ENCODE data around the gene TM4SF1. TPM values are rescaled to one million over a fixed set of nuclear protein-coding genes. Genes with fewer than 3 reads are reported as not detected.

The TM4SF1 gene
- total and polyA plus RNA-seq, 2 donors (not counting 1 experiment from before 2014, with no cell fraction given) = not detected

GRCh38 chr3:149332771-149333170, 44.7 kb downstream of the TM4SF1 start:
- peaks cover 0 to 3% (median 0%) of the 10 kb centered on the region in 4 experiments for H3K27me3 ChIP-seq (replicated peaks in 1 of 4; ENCODE audit: control extremely low read depth in 1 of 4, control insufficient read depth in 3 of 4, insufficient read depth in 4 of 4, low read length in 3 of 4)
- no peaks in the 10 kb centered on the region for H3K4me1 ChIP-seq (ENCODE audit: control insufficient read depth in 2 of 2, insufficient read depth in 2 of 2, low read length in 2 of 2)
- CTCF ChIA-PET = interaction anchor here (0.6 to 0.9 kb wide), 2 partner anchors 16 to 1192 kb away, joined by 3 read pairs; no protein-coding TSS in a partner anchor
- H3K27ac Mint-ChIP-seq = no peak overlapping the region
- no peaks in the 10 kb centered on the region for H3K9me3 ChIP-seq (ENCODE audit: control extremely low read depth in 1 of 3, control insufficient read depth in 2 of 3, insufficient read depth in 1 of 3, low read length in 2 of 3)
- H3K27me3 Mint-ChIP-seq = no peaks in the 10 kb centered on the region
- TF ChIP-seq, protein P1, sequence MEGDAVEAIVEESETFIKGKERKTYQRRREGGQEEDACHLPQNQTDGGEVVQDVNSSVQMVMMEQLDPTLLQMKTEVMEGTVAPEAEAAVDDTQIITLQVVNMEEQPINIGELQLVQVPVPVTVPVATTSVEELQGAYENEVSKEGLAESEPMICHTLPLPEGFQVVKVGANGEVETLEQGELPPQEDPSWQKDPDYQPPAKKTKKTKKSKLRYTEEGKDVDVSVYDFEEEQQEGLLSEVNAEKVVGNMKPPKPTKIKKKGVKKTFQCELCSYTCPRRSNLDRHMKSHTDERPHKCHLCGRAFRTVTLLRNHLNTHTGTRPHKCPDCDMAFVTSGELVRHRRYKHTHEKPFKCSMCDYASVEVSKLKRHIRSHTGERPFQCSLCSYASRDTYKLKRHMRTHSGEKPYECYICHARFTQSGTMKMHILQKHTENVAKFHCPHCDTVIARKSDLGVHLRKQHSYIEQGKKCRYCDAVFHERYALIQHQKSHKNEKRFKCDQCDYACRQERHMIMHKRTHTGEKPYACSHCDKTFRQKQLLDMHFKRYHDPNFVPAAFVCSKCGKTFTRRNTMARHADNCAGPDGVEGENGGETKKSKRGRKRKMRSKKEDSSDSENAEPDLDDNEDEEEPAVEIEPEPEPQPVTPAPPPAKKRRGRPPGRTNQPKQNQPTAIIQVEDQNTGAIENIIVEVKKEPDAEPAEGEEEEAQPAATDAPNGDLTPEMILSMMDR (IDR thresholded peaks at IDR 0.05) = no peak
- TF ChIP-seq EZH2 (IDR thresholded peaks at IDR 0.05; ENCODE audit: borderline replicate concordance, insufficient read depth, low read depth, low read length, poor library complexity, severe bottlenecking) = no peak
- POLR2A ChIA-PET = no interaction called here
- H4K20me1 ChIP-seq (ENCODE audit: control insufficient read depth, insufficient read depth, low read length, poor library complexity, severe bottlenecking) = no peaks in the 10 kb centered on the region
- no peak for DNase-seq
- H3K4me3 Mint-ChIP-seq = no peak overlapping the region
- ATAC-seq (ENCODE audit: low read depth) = no peak
- H3K27ac ChIP-seq (ENCODE audit: low read length in 2 of 2) = no peak overlapping the region
- H3K4me2 ChIP-seq (replicated peaks; ENCODE audit: low read depth, low read length, poor library complexity, severe bottlenecking) = no peak overlapping the region
- no peak overlapping the region for H2AFZ ChIP-seq (ENCODE audit: insufficient read depth, low read depth, low read length, poor library complexity, severe bottlenecking)
- no peaks in the 10 kb centered on the region for H3K79me2 ChIP-seq (ENCODE audit: control insufficient read depth, insufficient read depth, low read length)
- H3K9me3 Mint-ChIP-seq (ENCODE audit: insufficient read depth) = no peaks in the 10 kb centered on the region
- no peak overlapping the region for H3K4me3 ChIP-seq (ENCODE audit: control extremely low read depth in 1 of 5, extremely low read depth in 1 of 5, insufficient read depth in 1 of 5, low read depth in 2 of 5, low read length in 4 of 5)
- no peaks in the 10 kb centered on the region for H3K4me1 Mint-ChIP-seq
- no peaks in the 10 kb centered on the region for H3K36me3 ChIP-seq (replicated peaks in 1 of 2; ENCODE audit: control extremely low read depth in 1 of 2, control insufficient read depth in 1 of 2, extremely low read depth in 1 of 2, insufficient read depth in 2 of 2, low read length in 1 of 2)
- H3K9ac ChIP-seq (ENCODE audit: low read length) = no peak overlapping the region
- intact Hi-C loops (cut with micrococcal nuclease) = no loop called here

DNA sequence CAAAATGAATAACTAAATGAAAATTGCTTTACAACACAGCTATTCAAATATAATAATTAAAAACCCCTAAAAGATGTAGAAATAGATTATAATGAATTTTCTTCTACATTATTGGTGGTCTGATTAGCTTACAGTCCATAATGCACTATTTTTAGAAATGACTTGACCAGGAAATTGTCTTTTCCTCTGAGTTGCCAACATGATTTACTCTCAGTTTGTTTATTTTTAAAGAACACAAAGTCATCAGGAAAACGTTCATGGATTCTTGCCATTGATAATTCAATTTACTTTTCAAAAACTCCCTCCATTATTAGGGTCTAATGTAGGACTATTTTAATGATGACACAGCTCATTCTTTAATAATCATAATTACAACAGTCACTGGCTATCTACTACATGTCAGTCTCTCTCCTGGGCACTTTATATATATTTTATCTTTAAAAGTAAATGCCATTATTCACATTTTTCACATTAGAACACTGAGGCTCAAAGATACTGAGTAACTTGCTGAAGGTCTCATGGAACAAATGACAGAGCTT, 45.2 kb downstream of the TM4SF1 start:
- no peak overlapping the region for H3K9ac ChIP-seq (ENCODE audit: low read length)
- H3K4me1 ChIP-seq (ENCODE audit: control insufficient read depth in 2 of 2, insufficient read depth in 2 of 2, low read length in 2 of 2) = no peaks in the 10 kb centered on the region
- Mint-ChIP-seq H3K4me1 (no peaks in the 10 kb centered on the region), H3K4me3 (no peak overlapping the region), H3K27ac (no peak overlapping the region), H3K27me3 (peaks cover 5% of the 10 kb centered on the region), H3K9me3 (ENCODE audit: insufficient read depth) (no peaks in the 10 kb centered on the region)
- ATAC-seq (ENCODE audit: low read depth) (no peak), DNase-seq (no peak)
- no peaks in the 10 kb centered on the region for H3K36me3 ChIP-seq (replicated peaks in 1 of 2; ENCODE audit: control extremely low read depth in 1 of 2, control insufficient read depth in 1 of 2, extremely low read depth in 1 of 2, insufficient read depth in 2 of 2, low read length in 1 of 2)
- H2AFZ ChIP-seq (ENCODE audit: insufficient read depth, low read depth, low read length, poor library complexity, severe bottlenecking) = no peak overlapping the region
- ChIA-PET CTCF (interaction anchor here (0.9 kb wide), 1 partner anchor 17 kb away, joined by 3 read pairs; no protein-coding TSS in a partner anchor), POLR2A (no interaction called here)
- H3K27ac ChIP-seq (ENCODE audit: low read length in 2 of 2) = no peak overlapping the region
- TF ChIP-seq EZH2 (IDR thresholded peaks at IDR 0.05; ENCODE audit: borderline replicate concordance, insufficient read depth, low read depth, low read length, poor library complexity, severe bottlenecking) = no peak
- TF ChIP-seq, protein P1 (IDR thresholded peaks at IDR 0.05) = no peak
- no CpG with 5 or more reads among the region's 1 CpG for WGBS (ENCODE audit: insufficient coverage)
- intact Hi-C loops (cut with micrococcal nuclease) = no loop called here
- H3K4me2 ChIP-seq (replicated peaks; ENCODE audit: low read depth, low read length, poor library complexity, severe bottlenecking) = no peak overlapping the region
- H3K27me3 ChIP-seq (replicated peaks in 1 of 4; ENCODE audit: control extremely low read depth in 1 of 4, control insufficient read depth in 3 of 4, insufficient read depth in 4 of 4, low read length in 3 of 4) = peaks cover 0 to 3% (median 0%) of the 10 kb centered on the region in 4 experiments
- H3K4me3 ChIP-seq (ENCODE audit: control extremely low read depth in 1 of 5, extremely low read depth in 1 of 5, insufficient read depth in 1 of 5, low read depth in 2 of 5, low read length in 4 of 5) = no peak overlapping the region
- no peaks in the 10 kb centered on the region for H4K20me1 ChIP-seq (ENCODE audit: control insufficient read depth, insufficient read depth, low read length, poor library complexity, severe bottlenecking)
- no peaks in the 10 kb centered on the region for H3K9me3 ChIP-seq (ENCODE audit: control extremely low read depth in 1 of 3, control insufficient read depth in 2 of 3, insufficient read depth in 1 of 3, low read length in 2 of 3)
- H3K79me2 ChIP-seq (ENCODE audit: control insufficient read depth, insufficient read depth, low read length) = no peaks in the 10 kb centered on the region

All from B cell (primary cell).